ENCODE measurements around the gene RAB8B. TPM values are rescaled to one million over a fixed set of nuclear protein-coding genes. Genes with fewer than 3 reads are reported as not detected.

The RAB8B gene
- 12.3 TPM for total RNA-seq
- long read RNA-seq, full-length matches to known transcripts = 3 of 3 reads
- long read RNA-seq, partial matches to known transcripts = 0 of 3 reads
- long read RNA-seq, other reads (novel, unspliced or antisense) = 0 of 3 reads

DNA sequence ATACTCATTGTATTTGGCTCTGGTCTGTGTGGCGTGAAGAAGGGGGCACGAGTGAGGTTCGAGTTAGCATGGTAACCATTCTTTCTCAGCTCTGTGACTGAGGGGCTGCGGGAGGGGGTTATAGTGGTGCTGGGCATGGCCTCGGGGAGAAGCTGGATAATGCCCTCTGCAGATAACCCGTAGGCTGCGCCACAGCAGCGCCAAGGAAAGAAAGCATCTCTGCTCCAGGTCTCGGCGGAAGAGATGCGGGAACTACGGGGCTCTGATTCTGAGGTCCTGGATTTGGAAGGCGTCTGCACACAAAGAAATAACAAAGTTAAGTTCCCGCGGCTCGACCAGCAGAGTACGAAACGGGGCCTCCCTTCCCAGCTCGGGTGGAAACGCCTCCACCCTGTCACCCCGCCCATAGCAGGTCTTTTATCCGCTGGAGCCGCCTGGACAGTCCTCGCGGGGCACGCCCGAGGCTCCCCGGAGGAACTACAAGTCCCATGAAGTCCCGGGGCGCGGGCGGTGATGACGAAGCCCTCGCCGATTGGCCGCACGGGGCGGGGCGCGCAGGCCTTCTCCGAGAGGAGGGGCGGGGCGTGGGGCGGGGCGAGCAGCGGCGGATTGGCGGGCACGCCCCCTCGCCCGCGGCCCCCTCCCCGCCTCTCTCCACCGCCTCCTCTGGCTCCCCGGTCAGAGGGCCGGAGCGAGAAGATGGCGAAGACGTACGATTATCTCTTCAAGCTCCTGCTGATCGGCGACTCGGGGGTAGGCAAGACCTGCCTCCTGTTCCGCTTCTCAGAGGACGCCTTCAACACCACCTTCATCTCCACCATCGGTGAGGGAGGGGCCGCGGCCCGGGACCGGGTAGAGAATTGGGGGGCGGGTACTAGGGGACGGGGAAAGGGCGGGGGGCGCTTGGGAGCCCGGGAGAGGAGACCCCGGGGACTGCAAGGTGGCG, at the start of gene RAB8B:
Gene RAB8B (plus strand): TSS at position 681 of the 946 bp plus-strand sequence. CDS start 19 bp downstream, at position 700.
- ATAC-seq (peak; percentile 99), DNase-seq (ENCODE audit: missing footprints) (peak; percentile 100)
- intact Hi-C loops (cut with DNase I) = loop anchor here (2.0 kb wide), 2 partner anchors 32 to 88 kb away; partner anchors contain the start of genes APH1B and RPS27L

DNA sequence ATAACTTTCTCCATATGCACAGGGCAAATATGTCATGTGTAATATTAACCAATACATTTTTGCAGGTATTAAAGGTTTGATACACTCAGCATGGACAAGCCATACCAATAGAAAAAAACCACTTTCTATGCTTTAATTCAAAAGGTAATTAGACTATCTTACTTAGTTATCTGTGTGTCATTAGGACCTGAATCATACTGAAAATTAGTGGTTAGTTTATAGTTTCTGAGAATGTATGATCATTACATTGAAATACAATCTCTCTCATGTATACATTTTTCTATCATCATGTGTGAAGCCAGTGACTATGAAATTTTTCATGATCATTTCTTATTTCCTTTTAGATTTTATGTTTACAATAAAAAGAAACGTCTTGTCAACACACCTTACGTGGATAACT, 48.5 kb upstream of the RAB8B start:
- no peak for DNase-seq (ENCODE audit: missing footprints)
- no peak for ATAC-seq
- intact Hi-C loops (cut with DNase I) = no loop called here

DNA sequence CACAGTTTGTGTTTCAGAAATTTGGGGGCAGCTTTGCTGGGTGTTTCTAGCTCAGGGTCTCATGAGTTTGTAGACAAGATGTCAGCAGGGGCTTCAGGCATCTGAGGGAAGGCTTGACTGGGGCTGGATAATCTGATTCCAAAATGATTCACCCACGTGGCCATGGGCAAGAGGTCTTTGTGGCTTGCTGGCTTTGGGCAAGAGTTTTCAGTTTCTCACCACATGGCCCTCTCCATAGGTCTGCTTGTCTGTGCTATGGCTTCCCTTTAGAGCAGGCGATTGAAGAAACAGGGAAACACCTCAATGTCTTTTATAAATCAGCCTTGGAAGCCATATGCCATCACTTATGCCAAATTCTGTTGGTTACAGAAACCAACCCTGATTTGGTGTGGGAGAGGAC, 44.0 kb upstream of the RAB8B start:
- DNase-seq (ENCODE audit: missing footprints) = no peak
- ATAC-seq = no peak
- intact Hi-C loops (cut with DNase I) = no loop called here

DNA sequence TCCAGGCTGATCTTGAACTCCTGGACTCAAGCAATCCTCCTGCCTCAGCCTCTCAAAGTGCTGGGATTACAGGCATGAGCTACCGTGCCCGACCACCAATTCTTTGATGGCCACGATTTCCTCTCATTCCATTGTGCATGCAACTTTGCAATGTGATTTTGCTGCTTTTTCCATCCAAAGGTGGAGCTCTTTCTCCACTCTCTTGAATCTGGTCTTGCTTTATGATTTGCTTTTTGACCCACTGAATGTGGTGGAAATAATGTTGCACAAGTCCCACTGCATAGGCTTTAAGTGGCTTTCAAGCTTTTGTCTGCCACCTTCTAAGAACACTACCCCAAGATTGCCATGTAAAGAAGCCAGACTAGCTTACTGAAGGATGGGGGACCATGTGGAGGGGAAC, 42.7 kb upstream of the RAB8B start:
- ATAC-seq = no peak
- intact Hi-C loops (cut with DNase I) = no loop called here
- no peak for DNase-seq (ENCODE audit: missing footprints)

DNA sequence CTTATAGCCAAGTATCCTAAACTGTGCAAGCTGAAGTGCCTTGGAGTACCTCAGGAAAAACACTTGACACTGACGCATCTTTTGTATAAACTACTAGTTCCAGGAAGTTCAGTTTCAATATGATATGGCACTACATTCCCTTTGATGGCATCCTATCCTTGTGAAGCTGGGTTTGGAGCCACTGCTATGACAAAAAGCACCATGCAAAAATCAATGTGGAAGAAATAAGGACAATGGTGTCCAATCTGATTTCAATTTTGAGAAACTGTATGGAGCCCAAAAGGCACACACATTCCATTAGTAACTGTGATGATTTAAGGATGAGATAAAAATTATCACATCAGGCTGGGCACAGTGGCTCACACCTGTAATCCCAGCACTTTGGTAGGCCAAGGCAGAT, 37.7 kb upstream of the RAB8B start:
- DNase-seq (ENCODE audit: missing footprints) (no peak), ATAC-seq (no peak)
- intact Hi-C loops (cut with DNase I) = loop anchor here (10.0 kb wide), 1 partner anchor 93 kb away; no protein-coding TSS in a partner anchor

DNA sequence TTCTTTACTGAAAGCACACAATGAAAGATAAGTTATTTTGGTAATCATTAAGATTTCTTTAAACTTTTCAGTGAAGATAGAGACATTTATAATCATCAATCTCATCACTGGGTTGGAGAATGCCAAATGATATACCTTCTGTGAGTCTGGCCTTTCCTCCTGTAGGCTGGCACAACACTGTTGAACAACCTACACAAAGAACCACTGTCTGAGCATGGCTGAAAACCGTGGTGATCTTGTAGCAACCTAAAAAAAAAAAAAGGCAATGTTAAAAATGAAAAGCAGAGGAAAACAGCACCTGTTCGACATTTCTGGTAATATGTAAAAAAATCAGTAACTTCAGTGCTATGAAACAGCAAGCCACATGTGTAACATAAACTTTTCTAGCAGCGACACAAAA, 33.9 kb upstream of the RAB8B start:
- intact Hi-C loops (cut with DNase I) = loop anchor here (5.0 to 10.0 kb wide), 2 partner anchors 33 to 89 kb away; partner anchors contain the start of gene LACTB
- no peak for DNase-seq (ENCODE audit: missing footprints)
- ATAC-seq = no peak

DNA sequence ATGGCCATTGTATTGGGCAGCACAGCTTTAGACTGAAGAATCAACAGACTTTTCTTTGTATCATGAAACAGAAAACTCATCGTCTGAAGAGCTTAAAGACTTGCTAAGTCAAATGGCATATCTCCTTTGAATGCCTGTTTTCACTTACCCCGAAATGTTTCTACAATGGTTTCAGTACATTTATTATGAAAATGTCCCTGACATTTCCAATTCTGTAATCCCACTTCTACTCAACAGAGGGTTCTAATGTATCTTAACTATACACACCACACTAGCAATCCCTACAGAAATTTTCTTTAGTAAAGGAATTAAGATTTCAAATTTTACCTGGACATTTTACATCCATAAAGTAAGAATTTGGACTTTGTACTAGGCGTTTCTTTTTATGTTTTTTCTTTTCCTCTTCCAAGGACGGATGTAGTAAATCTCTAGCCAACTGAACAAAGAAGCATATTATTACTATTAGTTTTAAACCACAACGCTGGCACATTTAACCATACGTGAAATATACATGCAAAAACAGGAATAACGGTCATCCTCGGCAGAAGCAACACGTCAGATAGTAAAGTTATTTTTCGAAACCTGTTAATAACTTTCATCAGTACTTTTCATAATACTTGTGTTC, 33.2 kb upstream of the RAB8B start:
- ATAC-seq (no peak), DNase-seq (ENCODE audit: missing footprints) (no peak)
- intact Hi-C loops (cut with DNase I) = loop anchor here (2.0 to 10.0 kb wide), 4 partner anchors 33 to 121 kb away; partner anchors contain the start of genes APH1B, LACTB and RAB8B

DNA sequence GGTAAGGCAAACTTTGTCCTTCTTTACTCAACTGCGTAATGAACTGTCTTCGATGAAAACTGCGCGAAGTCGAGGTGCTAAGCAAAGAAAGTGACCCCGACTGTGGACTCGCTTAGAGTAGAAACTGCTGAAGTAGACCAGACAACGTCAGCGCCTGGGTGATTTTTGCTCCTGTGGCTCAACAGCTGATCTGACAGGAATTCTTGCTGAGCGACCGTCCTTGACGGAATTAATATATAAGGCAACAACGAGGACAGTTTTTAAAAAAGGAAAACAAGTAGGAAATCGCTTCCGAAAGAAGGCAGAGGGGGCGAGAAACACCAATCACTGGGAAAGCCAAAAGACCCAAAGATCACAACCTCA, 32.7 kb upstream of the RAB8B start:
- intact Hi-C loops (cut with DNase I) = loop anchor here (2.0 to 10.0 kb wide), 4 partner anchors 32 to 120 kb away; partner anchors contain the start of genes APH1B, LACTB and RAB8B
- peak; percentile 28 for ATAC-seq
- no peak for DNase-seq (ENCODE audit: missing footprints)

DNA sequence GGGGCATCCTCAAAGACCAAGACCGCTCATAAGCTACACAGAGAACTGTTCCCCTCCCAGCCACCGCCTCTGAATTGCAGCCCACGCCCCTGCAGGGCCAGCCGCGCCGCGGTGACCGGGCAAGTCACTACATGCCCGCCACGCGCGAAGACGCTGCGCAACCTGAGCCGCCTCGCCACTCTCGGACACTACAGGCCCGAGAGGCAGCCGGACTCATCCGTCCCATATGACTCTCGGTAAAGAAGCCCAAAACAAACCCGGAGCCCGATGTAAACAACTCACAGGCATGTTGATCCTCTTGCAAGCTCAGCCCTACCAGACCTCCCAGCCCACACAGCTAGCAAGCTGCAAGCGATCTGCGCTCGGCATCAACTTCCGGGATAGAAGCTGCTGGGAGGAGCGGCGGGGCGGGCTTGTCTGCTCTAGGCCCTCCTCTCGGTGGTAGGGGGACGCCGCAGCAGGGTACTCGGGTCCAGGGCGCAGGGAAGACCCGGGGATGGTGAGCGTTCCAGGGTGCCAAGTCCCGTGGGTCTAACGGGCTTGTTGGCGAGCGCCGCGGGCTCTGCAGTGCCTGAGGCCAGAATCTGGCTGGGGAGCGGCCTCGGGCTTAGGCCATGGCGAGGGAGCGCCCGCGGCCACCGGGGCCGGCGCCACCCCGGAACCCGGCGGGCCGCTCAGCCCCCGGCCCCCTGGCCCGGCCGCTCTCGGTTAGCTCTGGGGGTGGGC, 32.1 kb upstream of the RAB8B start, which contains the start of gene RPS27L:
Gene RPS27L (minus strand): TSS at position 360 of the 726 bp plus-strand sequence. CDS start 72 bp downstream, at position 288.
- ATAC-seq (peak; percentile 98), DNase-seq (ENCODE audit: missing footprints) (peak; percentile 97)
- intact Hi-C loops (cut with DNase I) = loop anchor here (2.0 to 10.0 kb wide), 4 partner anchors 32 to 120 kb away; partner anchors contain the start of genes APH1B, LACTB and RAB8B

DNA sequence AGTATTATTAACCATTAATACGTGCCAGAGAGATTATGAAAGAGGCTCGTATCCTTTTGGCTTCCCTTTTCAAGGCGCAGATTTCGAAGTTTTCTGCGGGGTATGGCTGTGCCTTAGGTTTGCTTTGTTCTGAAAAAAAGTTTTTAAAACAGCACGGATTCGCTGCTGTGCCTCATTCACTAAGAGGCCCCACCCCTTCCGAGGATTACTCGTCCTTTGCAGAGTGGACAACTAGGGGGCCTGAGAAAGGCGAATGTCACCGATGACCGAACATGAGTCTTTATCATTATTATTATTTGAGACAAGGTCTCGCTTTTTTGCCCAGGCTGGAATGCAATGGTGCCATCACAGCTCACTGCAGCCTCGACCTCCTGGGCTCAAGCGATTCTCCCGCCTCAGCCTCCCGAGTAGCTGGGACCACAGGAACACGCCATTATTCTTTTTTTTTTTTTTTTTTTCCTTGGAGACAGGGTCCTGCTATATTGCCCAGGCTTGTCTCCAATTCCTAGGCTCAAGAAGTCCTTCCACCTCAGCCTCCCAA, 31.4 kb upstream of the RAB8B start:
- intact Hi-C loops (cut with DNase I) = loop anchor here (2.0 to 10.0 kb wide), 4 partner anchors 31 to 119 kb away; partner anchors contain the start of genes APH1B, LACTB and RAB8B
- ATAC-seq (peak; percentile 64), DNase-seq (ENCODE audit: missing footprints) (no peak)

DNA sequence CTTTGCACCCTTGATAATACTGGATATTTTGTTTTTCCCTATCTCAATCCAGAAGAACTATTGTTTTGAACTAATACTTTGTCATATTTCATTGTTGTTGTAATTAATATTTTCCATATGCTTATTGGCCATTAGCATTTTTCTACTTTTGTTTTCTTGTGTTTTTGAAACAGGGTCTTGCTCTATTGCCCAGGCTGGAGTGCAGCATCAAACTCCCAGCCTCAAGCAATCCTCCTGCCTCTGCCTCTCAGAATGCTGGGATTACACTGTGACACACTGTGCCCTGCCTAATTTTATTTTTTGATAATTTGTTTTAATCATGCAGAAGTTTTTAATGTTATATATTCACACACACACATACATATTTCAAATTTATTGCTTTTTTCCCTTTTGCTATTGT, 28.8 kb upstream of the RAB8B start:
- no peak for DNase-seq (ENCODE audit: missing footprints)
- intact Hi-C loops (cut with DNase I) = no loop called here
- no peak for ATAC-seq

DNA sequence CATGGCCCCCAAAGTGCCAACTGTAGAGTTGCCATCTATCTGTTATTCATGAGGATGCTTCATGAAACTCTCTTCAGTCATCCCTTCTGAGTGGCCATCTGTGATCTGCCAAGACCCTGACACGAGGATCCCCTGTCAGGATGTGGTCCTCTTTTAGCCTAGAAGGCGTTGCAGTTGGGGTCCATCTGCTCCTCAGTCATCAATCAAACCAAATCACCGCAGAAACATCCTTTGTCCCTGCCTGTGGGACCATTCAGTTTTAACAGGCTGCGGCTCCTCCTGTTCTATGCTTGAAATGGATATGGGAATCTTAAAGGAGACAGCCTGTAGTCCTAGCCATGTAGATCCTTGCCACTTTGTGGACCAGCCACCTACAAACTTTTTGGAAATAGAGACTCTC, 26.2 kb upstream of the RAB8B start:
- intact Hi-C loops (cut with DNase I) = no loop called here
- ATAC-seq = no peak

DNA sequence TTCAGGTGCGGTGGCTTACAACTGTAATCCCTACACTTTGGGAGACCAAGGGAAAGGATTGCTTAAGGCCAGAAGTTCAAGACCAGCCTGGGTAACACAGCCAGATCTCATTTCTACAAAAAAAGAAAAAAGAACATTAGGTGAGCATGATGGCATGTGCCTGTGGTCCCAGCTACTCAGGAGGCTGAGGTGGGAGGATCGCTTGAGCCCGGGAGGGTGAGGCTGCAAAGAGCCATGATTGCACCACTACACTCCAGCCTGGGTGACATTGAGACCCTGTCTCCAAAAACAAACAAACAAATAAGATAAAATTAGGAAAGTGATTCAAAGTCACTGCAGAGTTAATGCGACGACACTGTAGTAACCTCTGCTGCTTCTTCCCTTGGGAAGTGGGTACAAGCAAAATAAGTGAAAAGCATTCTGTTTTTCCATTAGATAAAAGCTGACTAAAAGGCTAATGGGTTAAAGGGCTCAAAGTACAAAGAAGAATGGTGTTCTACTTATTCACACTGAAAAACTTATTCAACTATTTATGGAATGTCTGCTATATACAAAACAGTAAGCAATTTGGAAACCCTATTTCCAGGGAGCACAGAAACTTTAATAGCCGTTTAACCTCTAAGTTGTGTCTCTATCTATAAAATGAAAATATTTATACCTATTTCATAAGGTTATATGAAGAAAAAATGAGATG, 24.1 kb upstream of the RAB8B start:
- DNase-seq (ENCODE audit: missing footprints) (no peak), ATAC-seq (no peak)
- intact Hi-C loops (cut with DNase I) = no loop called here

More for the DNA sequence above, 26.2 kb upstream of the RAB8B start:
- no peak for DNase-seq (ENCODE audit: missing footprints)

DNA sequence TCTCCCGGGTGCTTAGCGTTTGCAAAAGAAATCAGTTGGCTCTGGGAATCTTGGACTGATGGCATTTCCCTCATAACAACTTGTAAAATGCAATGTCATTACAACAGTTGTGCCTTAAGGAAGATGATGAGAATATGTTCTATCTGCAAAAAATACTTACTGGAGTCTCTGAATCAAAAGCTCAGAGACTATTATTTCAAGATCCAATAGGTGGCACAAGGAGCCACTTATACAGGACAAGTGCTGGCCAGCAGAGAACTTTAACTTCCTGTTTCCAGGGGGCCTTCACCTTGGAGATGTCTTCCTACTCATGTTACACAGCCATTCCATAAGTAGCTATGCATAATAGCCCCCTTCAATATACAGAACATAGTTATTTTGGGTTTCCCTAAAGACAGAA, 23.2 kb upstream of the RAB8B start:
- intact Hi-C loops (cut with DNase I) = no loop called here
- ATAC-seq = no peak

DNA sequence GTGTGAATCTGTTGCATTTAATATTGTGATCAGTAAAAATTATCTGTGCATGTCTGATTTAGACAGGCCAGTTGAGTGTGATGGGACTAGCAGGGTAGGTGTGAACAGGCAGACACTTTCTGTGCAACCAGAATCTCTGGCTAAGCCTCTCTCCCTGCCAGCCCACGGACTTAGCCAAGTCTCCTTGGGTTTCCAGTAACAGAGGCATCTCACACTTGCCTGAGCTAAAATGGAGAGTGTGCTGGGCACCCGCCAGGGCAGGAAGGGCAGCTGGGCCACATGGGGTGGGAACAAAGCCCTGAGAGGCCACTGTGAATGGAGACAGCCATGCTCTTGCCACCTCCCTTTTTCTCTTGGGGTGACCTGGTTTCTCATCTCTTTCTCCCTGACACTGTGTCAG, 19.6 kb upstream of the RAB8B start:
- DNase-seq (ENCODE audit: missing footprints) (no peak), ATAC-seq (no peak)
- intact Hi-C loops (cut with DNase I) = no loop called here

More for the DNA sequence above, 23.2 kb upstream of the RAB8B start:
- no peak for DNase-seq (ENCODE audit: missing footprints)

DNA sequence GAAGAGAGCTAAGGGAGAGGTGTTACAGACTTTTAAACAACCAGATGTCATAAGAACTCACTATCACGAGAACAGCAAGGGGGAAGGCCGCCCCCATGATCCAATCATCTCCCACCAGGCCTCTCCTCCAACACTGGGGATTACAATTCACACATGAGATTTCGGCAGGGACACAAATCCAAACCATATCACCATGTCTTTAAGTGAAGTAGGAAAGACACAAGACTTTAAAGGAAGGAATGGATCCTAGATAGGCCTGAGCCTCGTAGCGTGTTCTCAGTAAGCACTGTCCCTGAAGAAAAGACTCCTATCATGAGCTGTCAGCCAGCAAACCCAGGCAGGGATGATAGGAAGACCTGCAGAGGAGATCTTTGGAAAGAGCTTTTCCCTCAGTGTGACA, 17.0 kb upstream of the RAB8B start:
- DNase-seq (ENCODE audit: missing footprints) = no peak
- intact Hi-C loops (cut with DNase I) = no loop called here
- no peak for ATAC-seq

DNA sequence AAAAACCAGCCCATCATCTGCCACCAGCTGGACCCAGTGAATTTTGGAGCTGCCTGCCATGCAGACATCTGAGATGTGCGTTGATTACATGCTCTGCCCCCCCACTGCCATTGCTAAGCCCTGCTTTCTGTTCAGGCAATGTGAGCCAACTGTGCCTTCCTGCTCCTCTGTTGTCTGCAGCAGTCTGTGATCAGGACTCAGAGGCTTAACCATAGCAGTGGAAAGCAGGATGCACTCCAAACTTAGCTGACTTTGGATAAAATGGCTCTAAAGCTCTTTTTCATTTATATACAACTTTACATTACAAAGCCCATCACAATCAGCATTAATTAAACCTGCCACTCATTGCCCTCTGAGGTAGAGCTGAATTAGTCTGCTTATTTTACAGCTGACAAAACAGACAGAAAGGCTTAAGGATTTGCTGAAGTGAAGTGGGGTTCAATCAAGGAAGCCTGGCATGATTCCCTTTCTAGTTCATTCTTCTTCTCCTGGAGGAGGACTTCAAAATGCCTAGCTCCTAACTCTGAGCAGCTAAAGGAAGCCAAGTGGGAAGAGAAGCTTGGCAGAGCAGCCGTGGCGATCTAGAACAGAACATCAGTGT, 16.5 kb upstream of the RAB8B start:
- ATAC-seq = no peak
- no peak for DNase-seq (ENCODE audit: missing footprints)
- intact Hi-C loops (cut with DNase I) = no loop called here
